ENCODE measurements around the gene FBXO48. TPM values are rescaled to one million over a fixed set of nuclear protein-coding genes. Genes with fewer than 3 reads are reported as not detected.

Gene FBXO48
- total and polyA plus RNA-seq, 10 of the 15 experiments (the other 5 are each of a cell fraction or from before 2014, with no cell fraction given), result 0.56 to 2.3 (median 1.2) TPM

DNA sequence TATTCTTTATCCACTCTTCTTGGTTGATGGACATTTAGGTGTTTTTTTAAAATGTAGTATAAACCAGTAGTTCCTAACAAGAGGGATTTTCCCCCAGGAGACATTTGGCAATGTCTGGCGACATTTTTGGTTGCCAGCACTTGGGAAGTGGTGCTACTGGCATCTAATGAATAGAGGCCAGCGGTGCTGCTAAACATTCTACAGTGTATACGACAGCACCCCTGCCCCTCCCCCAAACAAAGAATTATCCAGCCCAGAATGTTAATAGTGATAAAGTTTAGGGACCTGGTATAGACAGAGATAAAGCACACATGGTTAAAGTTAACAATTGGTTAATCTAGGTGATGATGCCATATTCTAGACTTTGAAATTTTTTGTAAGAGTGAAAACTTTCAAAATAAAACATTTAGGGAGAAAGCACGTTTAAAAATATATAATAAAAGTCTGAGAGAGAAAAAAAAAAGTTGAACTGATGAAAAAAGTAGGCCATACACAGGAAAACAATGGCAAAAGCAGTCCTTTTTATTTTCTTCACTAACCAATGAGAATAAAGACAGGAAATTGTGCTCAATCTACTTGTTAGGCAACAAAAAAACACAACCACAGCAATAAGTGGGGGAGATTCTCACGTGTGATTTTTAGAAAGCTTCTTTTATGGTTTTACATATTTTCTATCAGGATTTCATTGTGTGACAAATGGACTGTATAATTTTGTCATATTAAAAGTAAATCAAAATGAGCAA, 14.8 kb downstream of the FBXO48 start:
- Histone ChIP-seq H3K9me3 (replicated peaks; ENCODE audit: control insufficient read depth, insufficient read depth, low read length) (no peaks in the 10 kb centered on the region; the same call in 2 of the 3 replicates), H3K4me2 (ENCODE audit: control insufficient read depth, insufficient read depth) (no peak overlapping the region), H3K4me3 (no peak overlapping the region), H3K4me1 (ENCODE audit: control insufficient read depth, insufficient read depth, low read length) (no peaks in the 10 kb centered on the region), H3K9ac (ENCODE audit: control insufficient read depth, insufficient read depth, low read length) (no peak overlapping the region), H3K27me3 (replicated peaks in 1 of 2; ENCODE audit: control insufficient read depth in 2 of 2, insufficient read depth in 2 of 2, low read length in 1 of 2) (no peaks in the 10 kb centered on the region), H3K27ac (ENCODE audit: control insufficient read depth, insufficient read depth) (no peak overlapping the region), H3K36me3 (ENCODE audit: control insufficient read depth in 2 of 2, insufficient read depth in 2 of 2, low read length in 1 of 2) (no peaks in the 10 kb centered on the region), H2AFZ (ENCODE audit: control insufficient read depth, low read depth, low read length) (no peak overlapping the region), H3K79me2 (ENCODE audit: control insufficient read depth, insufficient read depth, low read length) (no peaks in the 10 kb centered on the region), H4K20me1 (ENCODE audit: control insufficient read depth, insufficient read depth) (no peaks in the 10 kb centered on the region)
- no TSS peak for BruUV-seq (replicated peaks)
- WGBS (ENCODE audit: insufficient coverage, insufficient replicate concordance, low lambda C conversion rate, missing lambda C conversion rate), result 84% methylated on average over 5 of the region's 5 CpGs
- FAIRE-seq, result no peak
- in situ Hi-C loops (cut with MboI) (no loop called here), intact Hi-C loops (cut with micrococcal nuclease; ENCODE audit: unreplicated experiment) (no loop called here)
- ATAC-seq, result no peak
- POLR2A ChIA-PET, result no interaction called here
- no peak for DNase-seq (ENCODE audit: low read depth, low spot score)
- CTCF ChIA-PET, result interaction anchor here (0.6 to 2.4 kb wide), 7 partner anchors 10 to 330 kb away, joined by 3 to 19 read pairs (median 5); no protein-coding TSS in a partner anchor
- RAD21 ChIA-PET (ENCODE audit: unreplicated experiment), result interaction anchor here (1.8 to 2.5 kb wide), 2 partner anchors 11 to 14 kb away, joined by 9 to 13 read pairs; partner anchors contain the start of genes APLF and FBXO48
- SMC1A ChIA-PET (ENCODE audit: uncharacterized antibody, unreplicated experiment), result interaction anchor here (0.8 to 2.5 kb wide), 5 partner anchors 10 to 164 kb away, joined by 3 to 28 read pairs (median 6); partner anchors contain the start of genes APLF and FBXO48
- no peak for TF ChIP-seq GABPA (IDR thresholded peaks at IDR 0.05; ENCODE audit: low read depth)
- TF ChIP-seq HDGF (IDR thresholded peaks at IDR 0.05), result no peak
- TF ChIP-seq NR2C1 (IDR thresholded peaks at IDR 0.05), result no peak
- no peak for TF ChIP-seq TCF7 (IDR thresholded peaks at IDR 0.05; ENCODE audit: borderline replicate concordance)
- TF ChIP-seq SREBF1 (IDR thresholded peaks at IDR 0.05; ENCODE audit: low read length), result no peak
- no peak for TF ChIP-seq BRCA1 (IDR thresholded peaks at IDR 0.05; ENCODE audit: low read depth, low read length)
- no peak for TF ChIP-seq SPI1 (IDR thresholded peaks at IDR 0.05; ENCODE audit: borderline replicate concordance, insufficient read depth, low read depth, low read length)
- no peak for TF ChIP-seq EZH2 (IDR thresholded peaks at IDR 0.05; ENCODE audit: borderline replicate concordance, control insufficient read depth, low read depth, low read length)
- no peak for TF ChIP-seq EED (IDR thresholded peaks at IDR 0.05; ENCODE audit: low read depth)
- no peak for TF ChIP-seq CBX5 (IDR thresholded peaks at IDR 0.05; ENCODE audit: low read depth)
- TF ChIP-seq SUZ12 (IDR thresholded peaks at IDR 0.05; ENCODE audit: unreplicated experiment), result no peak
- TF ChIP-seq MYB (IDR thresholded peaks at IDR 0.05; ENCODE audit: borderline replicate concordance, low read depth, low read length), result no peak
